ENCODE measurements around the gene PDE4B.

PDE4B gene

DNA sequence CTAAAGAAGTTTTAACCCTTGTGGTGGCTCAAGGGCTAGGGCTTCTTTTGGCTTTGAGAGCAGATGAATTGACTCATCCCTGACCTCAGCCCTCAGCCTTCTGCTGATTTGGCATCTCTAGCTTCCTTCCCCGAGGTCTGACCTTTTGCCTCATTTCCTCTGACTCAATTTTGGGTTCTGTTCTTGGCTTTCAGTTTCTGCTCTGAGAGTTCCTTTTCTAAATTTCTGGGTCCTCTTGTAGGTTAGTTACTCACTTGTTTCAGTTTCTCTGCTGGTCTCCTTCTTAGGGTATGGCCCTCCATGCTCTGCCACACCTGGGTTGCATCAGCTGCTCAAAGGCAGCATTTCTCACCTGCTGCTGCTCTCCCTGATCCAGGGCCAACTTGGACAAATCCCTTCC, 19.4 kb downstream of the PDE4B start:
- no peaks in the 10 kb centered on the region for H3K36me3 ChIP-seq (ENCODE audit: control insufficient read depth in 5 of 5, insufficient read depth in 5 of 5, low read length in 5 of 5)
- H3K9ac ChIP-seq (ENCODE audit: low read length in 5 of 5): no peak overlapping the region
- H3K9me3 ChIP-seq (ENCODE audit: control insufficient read depth in 5 of 5, low read length in 5 of 5): no peaks in the 10 kb centered on the region
- H3K4me1 ChIP-seq (ENCODE audit: control insufficient read depth in 5 of 5, insufficient read depth in 5 of 5, low read length in 5 of 5): peaks cover 0 to 22% (median 15%) of the 10 kb centered on the region in 5 donors
- H3K4me3 ChIP-seq (ENCODE audit: low read depth in 1 of 5, low read length in 5 of 5): peak overlapping the region in 2 of 5 donors; percentile 31 to 43
- peak overlapping the region; percentile 79 for H3K27ac ChIP-seq (ENCODE audit: low read depth, low read length)
- no peaks in the 10 kb centered on the region for H3K27me3 ChIP-seq (ENCODE audit: control insufficient read depth in 5 of 5, insufficient read depth in 4 of 5, low read length in 5 of 5)

DNA sequence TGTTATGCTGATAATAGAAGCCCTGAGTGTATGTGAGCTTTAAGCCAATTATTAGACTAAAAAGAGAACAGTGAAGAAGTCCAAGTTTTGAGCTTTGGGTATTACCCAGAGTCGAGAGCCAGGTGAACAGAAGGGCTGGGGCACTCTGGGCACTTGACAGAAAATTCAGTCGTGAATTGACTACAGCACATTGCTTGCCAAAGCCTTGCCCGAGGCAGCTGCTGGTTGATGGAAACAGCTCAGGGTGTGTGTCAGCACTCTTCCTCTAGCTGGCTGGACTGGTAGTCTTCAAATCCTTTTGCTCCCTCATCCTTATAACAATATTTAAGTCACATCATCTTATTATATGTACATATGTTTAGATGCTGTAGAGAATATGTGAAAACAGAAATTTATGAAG, 21.3 kb downstream of the PDE4B start:
- peaks cover 0 to 22% (median 15%) of the 10 kb centered on the region in 5 donors for H3K4me1 ChIP-seq (ENCODE audit: control insufficient read depth in 5 of 5, insufficient read depth in 5 of 5, low read length in 5 of 5)
- H3K9ac ChIP-seq (ENCODE audit: low read length in 5 of 5): no peak overlapping the region
- no peaks in the 10 kb centered on the region for H3K27me3 ChIP-seq (ENCODE audit: control insufficient read depth in 5 of 5, insufficient read depth in 4 of 5, low read length in 5 of 5)
- H3K4me3 ChIP-seq (ENCODE audit: low read depth in 1 of 5, low read length in 5 of 5): no peak overlapping the region
- H3K27ac ChIP-seq (ENCODE audit: low read depth, low read length): no peak overlapping the region
- no peaks in the 10 kb centered on the region for H3K36me3 ChIP-seq (ENCODE audit: control insufficient read depth in 5 of 5, insufficient read depth in 5 of 5, low read length in 5 of 5)
- H3K9me3 ChIP-seq (ENCODE audit: control insufficient read depth in 5 of 5, low read length in 5 of 5): no peaks in the 10 kb centered on the region

DNA sequence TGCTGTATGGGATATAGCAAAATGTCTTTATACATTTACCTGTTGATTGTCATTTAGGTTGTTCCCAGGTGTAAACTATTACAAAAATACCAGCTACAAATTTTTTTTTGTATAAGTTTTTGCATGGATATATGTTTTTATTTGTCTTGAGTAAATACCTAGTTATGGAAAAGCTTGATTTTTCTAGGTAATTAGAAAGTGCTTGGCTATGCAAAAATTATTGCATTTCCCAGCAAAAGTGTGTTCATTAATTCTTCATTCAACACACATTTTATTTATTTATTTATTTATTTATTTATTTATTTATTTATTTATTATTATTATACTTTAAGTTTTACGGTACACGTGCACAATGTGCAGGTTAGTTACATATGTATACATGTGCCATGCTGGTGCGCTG, 22.1 kb downstream of the PDE4B start:
- Histone ChIP-seq H3K4me3 (ENCODE audit: low read depth in 1 of 5, low read length in 5 of 5) (no peak overlapping the region), H3K27ac (ENCODE audit: low read depth, low read length) (no peak overlapping the region), H3K4me1 (ENCODE audit: control insufficient read depth in 5 of 5, insufficient read depth in 5 of 5, low read length in 5 of 5) (peaks cover 0 to 22% (median 15%) of the 10 kb centered on the region in 5 donors), H3K27me3 (ENCODE audit: control insufficient read depth in 5 of 5, insufficient read depth in 4 of 5, low read length in 5 of 5) (no peaks in the 10 kb centered on the region), H3K9ac (ENCODE audit: low read length in 5 of 5) (no peak overlapping the region), H3K9me3 (ENCODE audit: control insufficient read depth in 5 of 5, low read length in 5 of 5) (no peaks in the 10 kb centered on the region), H3K36me3 (ENCODE audit: control insufficient read depth in 5 of 5, insufficient read depth in 5 of 5, low read length in 5 of 5) (no peaks in the 10 kb centered on the region)

DNA sequence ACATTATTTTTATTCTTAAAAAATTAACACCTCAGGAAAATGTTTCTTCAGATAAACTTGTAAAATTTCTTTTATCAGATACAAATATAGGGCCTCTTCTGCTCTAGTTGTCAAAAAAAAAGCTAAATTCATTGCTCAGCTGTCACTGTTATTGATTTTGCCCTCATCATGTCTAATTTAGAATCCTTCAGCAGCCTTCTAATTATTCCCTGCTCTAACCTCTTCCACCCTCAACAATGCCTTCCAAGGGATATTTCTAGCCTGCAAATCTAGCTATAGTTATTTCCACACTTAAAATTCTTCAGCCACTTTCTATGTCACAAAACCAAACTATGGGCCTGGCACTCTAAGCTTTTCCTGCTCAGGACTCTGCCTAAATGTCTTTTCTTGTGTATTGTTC, 25.2 kb downstream of the PDE4B start:
- Histone ChIP-seq H3K4me3 (ENCODE audit: low read depth in 1 of 5, low read length in 5 of 5) (no peak overlapping the region), H3K27ac (ENCODE audit: low read depth, low read length) (no peak overlapping the region), H3K9ac (ENCODE audit: low read length in 5 of 5) (no peak overlapping the region), H3K36me3 (ENCODE audit: control insufficient read depth in 5 of 5, insufficient read depth in 5 of 5, low read length in 5 of 5) (no peaks in the 10 kb centered on the region), H3K27me3 (ENCODE audit: control insufficient read depth in 5 of 5, insufficient read depth in 4 of 5, low read length in 5 of 5) (no peaks in the 10 kb centered on the region), H3K4me1 (ENCODE audit: control insufficient read depth in 5 of 5, insufficient read depth in 5 of 5, low read length in 5 of 5) (peaks cover 0 to 7% (median 3%) of the 10 kb centered on the region in 5 donors), H3K9me3 (ENCODE audit: control insufficient read depth in 5 of 5, low read length in 5 of 5) (peaks cover 0 to 3% (median 0%) of the 10 kb centered on the region in 5 donors)

DNA sequence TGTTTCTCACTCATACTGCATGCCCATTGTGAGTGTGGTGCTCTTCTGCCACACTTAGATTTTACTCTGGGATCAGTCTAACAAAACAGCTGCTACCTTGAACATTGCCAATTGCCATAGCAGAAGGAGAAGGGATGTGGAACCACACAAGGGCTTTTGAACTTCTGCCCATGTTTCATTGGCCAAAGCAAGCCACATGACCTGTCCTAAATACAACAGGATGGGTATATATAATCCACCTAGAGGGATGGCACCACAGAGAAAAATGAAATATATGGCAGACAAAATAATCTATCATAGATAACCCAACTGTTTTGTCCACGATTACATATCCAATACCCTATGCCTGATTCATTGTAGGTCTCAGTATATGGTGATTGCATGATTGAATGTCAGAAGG, 26.3 kb downstream of the PDE4B start:
- H3K4me3 ChIP-seq (ENCODE audit: low read depth in 1 of 5, low read length in 5 of 5): no peak overlapping the region
- H3K27me3 ChIP-seq (ENCODE audit: control insufficient read depth in 5 of 5, insufficient read depth in 4 of 5, low read length in 5 of 5): no peaks in the 10 kb centered on the region
- no peak overlapping the region for H3K27ac ChIP-seq (ENCODE audit: low read depth, low read length)
- peaks cover 0 to 3% (median under 1%) of the 10 kb centered on the region in 5 donors for H3K4me1 ChIP-seq (ENCODE audit: control insufficient read depth in 5 of 5, insufficient read depth in 5 of 5, low read length in 5 of 5)
- no peak overlapping the region for H3K9ac ChIP-seq (ENCODE audit: low read length in 5 of 5)
- H3K36me3 ChIP-seq (ENCODE audit: control insufficient read depth in 5 of 5, insufficient read depth in 5 of 5, low read length in 5 of 5): no peaks in the 10 kb centered on the region
- peaks cover 0 to 3% (median 0%) of the 10 kb centered on the region in 5 donors for H3K9me3 ChIP-seq (ENCODE audit: control insufficient read depth in 5 of 5, low read length in 5 of 5)

DNA sequence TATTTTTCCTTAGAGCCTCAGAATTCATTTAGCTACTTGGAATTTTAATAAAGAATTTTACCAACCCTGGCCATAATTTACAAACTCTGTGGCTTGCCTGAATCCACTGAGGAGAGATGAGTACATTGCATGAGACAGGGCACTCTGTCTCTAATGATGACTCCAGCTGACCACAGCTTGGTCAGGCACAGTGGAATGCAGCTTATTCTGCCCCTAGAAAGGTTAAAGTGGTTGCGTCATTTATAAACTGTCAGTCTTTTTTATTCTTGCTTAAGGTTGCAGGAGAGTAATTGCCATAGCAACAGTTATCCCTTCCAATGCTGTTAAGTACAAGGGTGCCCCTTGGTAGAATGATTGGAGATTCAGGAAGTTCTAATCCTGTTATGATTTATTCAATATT, 28.3 kb downstream of the PDE4B start:
- no peak overlapping the region for H3K4me3 ChIP-seq (ENCODE audit: low read depth in 1 of 5, low read length in 5 of 5)
- H3K27me3 ChIP-seq (ENCODE audit: control insufficient read depth in 5 of 5, insufficient read depth in 4 of 5, low read length in 5 of 5): no peaks in the 10 kb centered on the region
- no peak overlapping the region for H3K9ac ChIP-seq (ENCODE audit: low read length in 5 of 5)
- no peak overlapping the region for H3K27ac ChIP-seq (ENCODE audit: low read depth, low read length)
- H3K4me1 ChIP-seq (ENCODE audit: control insufficient read depth in 5 of 5, insufficient read depth in 5 of 5, low read length in 5 of 5): no peaks in the 10 kb centered on the region
- peaks cover 0 to 3% (median 0%) of the 10 kb centered on the region in 5 donors for H3K9me3 ChIP-seq (ENCODE audit: control insufficient read depth in 5 of 5, low read length in 5 of 5)
- no peaks in the 10 kb centered on the region for H3K36me3 ChIP-seq (ENCODE audit: control insufficient read depth in 5 of 5, insufficient read depth in 5 of 5, low read length in 5 of 5)

DNA sequence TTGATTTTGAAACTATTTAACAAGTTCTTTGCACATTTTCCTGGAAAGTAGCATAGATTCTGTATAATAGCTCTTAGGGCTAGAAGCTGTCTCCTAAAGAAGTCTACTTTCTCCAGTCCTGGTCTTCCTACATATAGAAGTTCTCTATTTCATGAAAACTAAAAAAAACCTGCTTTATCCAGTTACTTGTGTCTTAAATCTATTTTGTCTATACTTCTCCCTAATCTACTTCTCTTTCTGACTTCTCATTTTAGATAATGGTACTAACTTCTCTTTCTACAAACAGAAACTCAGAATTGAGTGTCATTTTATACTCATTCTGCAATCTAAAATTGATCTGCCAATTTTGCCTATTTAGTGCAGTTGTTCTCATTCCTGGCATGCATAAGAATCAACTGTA, 28.7 kb downstream of the PDE4B start:
- no peaks in the 10 kb centered on the region for H3K4me1 ChIP-seq (ENCODE audit: control insufficient read depth in 5 of 5, insufficient read depth in 5 of 5, low read length in 5 of 5)
- no peaks in the 10 kb centered on the region for H3K27me3 ChIP-seq (ENCODE audit: control insufficient read depth in 5 of 5, insufficient read depth in 4 of 5, low read length in 5 of 5)
- no peak overlapping the region for H3K27ac ChIP-seq (ENCODE audit: low read depth, low read length)
- H3K9me3 ChIP-seq (ENCODE audit: control insufficient read depth in 5 of 5, low read length in 5 of 5): peaks cover 0 to 3% (median 0%) of the 10 kb centered on the region in 5 donors
- H3K9ac ChIP-seq (ENCODE audit: low read length in 5 of 5): no peak overlapping the region
- H3K36me3 ChIP-seq (ENCODE audit: control insufficient read depth in 5 of 5, insufficient read depth in 5 of 5, low read length in 5 of 5): no peaks in the 10 kb centered on the region
- H3K4me3 ChIP-seq (ENCODE audit: low read depth in 1 of 5, low read length in 5 of 5): no peak overlapping the region

DNA sequence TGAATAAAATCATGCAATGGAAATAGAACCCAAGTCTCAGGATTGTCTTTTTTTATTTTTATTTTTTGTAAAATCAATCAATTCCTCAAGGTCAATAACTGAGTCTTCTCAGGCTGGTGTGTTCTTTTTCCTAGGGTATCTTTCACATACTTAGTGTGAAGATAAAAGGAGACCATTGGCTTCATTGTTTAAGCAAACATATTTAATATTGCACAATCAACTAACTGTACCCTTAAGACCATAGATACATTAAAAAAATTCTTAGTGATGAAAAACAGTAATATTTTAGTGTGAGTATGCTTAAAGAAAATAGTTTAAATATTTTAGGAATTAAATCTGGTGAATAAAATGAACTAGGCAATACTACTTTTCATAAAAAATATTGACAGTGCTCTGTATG, 31.4 kb downstream of the PDE4B start:
- Histone ChIP-seq H3K27me3 (ENCODE audit: control insufficient read depth in 5 of 5, insufficient read depth in 4 of 5, low read length in 5 of 5) (no peaks in the 10 kb centered on the region), H3K27ac (ENCODE audit: low read depth, low read length) (no peak overlapping the region), H3K9me3 (ENCODE audit: control insufficient read depth in 5 of 5, low read length in 5 of 5) (peaks cover 0 to 3% (median 0%) of the 10 kb centered on the region in 5 donors), H3K4me1 (ENCODE audit: control insufficient read depth in 5 of 5, insufficient read depth in 5 of 5, low read length in 5 of 5) (no peaks in the 10 kb centered on the region), H3K4me3 (ENCODE audit: low read depth in 1 of 5, low read length in 5 of 5) (no peak overlapping the region), H3K9ac (ENCODE audit: low read length in 5 of 5) (no peak overlapping the region), H3K36me3 (ENCODE audit: control insufficient read depth in 5 of 5, insufficient read depth in 5 of 5, low read length in 5 of 5) (no peaks in the 10 kb centered on the region)

DNA sequence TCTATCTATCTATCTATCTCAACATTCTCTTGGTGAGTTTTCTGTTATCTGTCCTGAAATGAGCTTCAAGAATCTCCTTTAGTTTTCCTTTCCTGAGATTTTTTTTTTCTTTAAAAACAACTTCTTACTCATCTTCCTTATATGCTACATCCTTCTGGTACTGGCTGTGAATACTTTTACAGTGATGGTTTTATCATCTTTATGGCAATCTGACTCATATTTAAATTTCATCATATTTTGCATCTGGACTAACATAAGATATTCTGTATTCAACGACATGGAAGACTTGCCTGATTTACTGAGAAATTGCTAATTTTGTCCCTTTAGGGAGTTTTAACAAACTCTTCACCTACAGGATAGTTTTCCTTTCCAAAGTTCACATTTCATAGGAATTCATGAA, 33.0 kb downstream of the PDE4B start:
- H3K27me3 ChIP-seq (ENCODE audit: control insufficient read depth in 5 of 5, insufficient read depth in 4 of 5, low read length in 5 of 5): no peaks in the 10 kb centered on the region
- H3K9me3 ChIP-seq (ENCODE audit: control insufficient read depth in 5 of 5, low read length in 5 of 5): peaks cover 0 to 3% (median 0%) of the 10 kb centered on the region in 5 donors
- H3K4me1 ChIP-seq (ENCODE audit: control insufficient read depth in 5 of 5, insufficient read depth in 5 of 5, low read length in 5 of 5): no peaks in the 10 kb centered on the region
- no peak overlapping the region for H3K9ac ChIP-seq (ENCODE audit: low read length in 5 of 5)
- no peak overlapping the region for H3K27ac ChIP-seq (ENCODE audit: low read depth, low read length)
- no peaks in the 10 kb centered on the region for H3K36me3 ChIP-seq (ENCODE audit: control insufficient read depth in 5 of 5, insufficient read depth in 5 of 5, low read length in 5 of 5)
- no peak overlapping the region for H3K4me3 ChIP-seq (ENCODE audit: low read depth in 1 of 5, low read length in 5 of 5)

DNA sequence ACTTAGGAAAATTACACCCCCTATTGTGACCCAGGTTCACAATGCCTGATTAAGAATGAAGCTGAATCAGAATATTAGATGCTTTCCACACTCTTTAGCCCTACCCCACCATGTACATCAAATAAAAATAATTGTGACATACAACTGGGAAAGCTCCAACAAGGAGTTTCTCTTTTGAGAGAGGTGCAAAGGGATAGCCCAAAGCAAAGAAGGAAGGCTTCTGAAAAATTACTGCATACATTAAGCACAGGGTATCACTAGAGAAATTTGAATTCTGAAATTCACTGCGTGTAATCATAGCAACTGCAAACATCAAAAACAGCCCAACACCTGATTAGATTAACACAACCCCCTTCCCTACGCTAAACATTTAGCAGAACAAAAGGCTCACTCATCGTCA, 34.1 kb downstream of the PDE4B start:
- Histone ChIP-seq H3K9ac (ENCODE audit: low read length in 5 of 5) (no peak overlapping the region), H3K27ac (ENCODE audit: low read depth, low read length) (no peak overlapping the region), H3K36me3 (ENCODE audit: control insufficient read depth in 5 of 5, insufficient read depth in 5 of 5, low read length in 5 of 5) (no peaks in the 10 kb centered on the region), H3K27me3 (ENCODE audit: control insufficient read depth in 5 of 5, insufficient read depth in 4 of 5, low read length in 5 of 5) (no peaks in the 10 kb centered on the region), H3K9me3 (ENCODE audit: control insufficient read depth in 5 of 5, low read length in 5 of 5) (peaks cover 0 to 3% (median 0%) of the 10 kb centered on the region in 5 donors), H3K4me3 (ENCODE audit: low read depth in 1 of 5, low read length in 5 of 5) (no peak overlapping the region), H3K4me1 (ENCODE audit: control insufficient read depth in 5 of 5, insufficient read depth in 5 of 5, low read length in 5 of 5) (no peaks in the 10 kb centered on the region)

DNA sequence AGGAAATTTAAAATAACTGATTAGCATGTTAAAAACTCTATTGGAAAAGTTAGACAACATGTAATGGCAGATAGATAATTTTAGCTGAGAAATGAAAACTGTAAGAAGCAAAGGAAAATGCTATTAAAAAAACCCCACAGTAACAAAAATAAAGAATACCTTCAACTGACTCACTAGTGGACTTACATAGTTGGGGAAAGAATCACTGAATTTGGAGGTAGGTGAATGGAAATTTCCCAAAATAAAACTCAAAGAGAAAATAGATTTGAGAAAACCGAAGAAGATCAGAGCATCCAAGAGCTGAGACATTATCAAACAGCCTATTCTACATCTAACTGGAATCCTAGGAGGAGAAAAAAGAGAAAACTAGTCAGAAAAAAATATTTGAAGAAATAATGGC, 34.7 kb downstream of the PDE4B start:
- H3K9me3 ChIP-seq (ENCODE audit: control insufficient read depth in 5 of 5, low read length in 5 of 5): peaks cover 0 to 2% (median 0%) of the 10 kb centered on the region in 5 donors
- no peak overlapping the region for H3K27ac ChIP-seq (ENCODE audit: low read depth, low read length)
- H3K9ac ChIP-seq (ENCODE audit: low read length in 5 of 5): no peak overlapping the region
- H3K36me3 ChIP-seq (ENCODE audit: control insufficient read depth in 5 of 5, insufficient read depth in 5 of 5, low read length in 5 of 5): no peaks in the 10 kb centered on the region
- H3K4me1 ChIP-seq (ENCODE audit: control insufficient read depth in 5 of 5, insufficient read depth in 5 of 5, low read length in 5 of 5): no peaks in the 10 kb centered on the region
- no peak overlapping the region for H3K4me3 ChIP-seq (ENCODE audit: low read depth in 1 of 5, low read length in 5 of 5)
- H3K27me3 ChIP-seq (ENCODE audit: control insufficient read depth in 5 of 5, insufficient read depth in 4 of 5, low read length in 5 of 5): no peaks in the 10 kb centered on the region
